ENCODE measurements around the gene ATP6V0B. TPM values are rescaled to one million over a fixed set of nuclear protein-coding genes. Genes with fewer than 3 reads are reported as not detected.

The ATP6V0B gene
- total and polyA plus RNA-seq, 2 of the 13 experiments (the other 11 are each of a cell fraction or from before 2014, with no cell fraction given): 157 to 161 TPM

GRCh38 chr1:44002165-44002564, 27.4 kb downstream of the ATP6V0B start:
- no peak for FAIRE-seq
- H2AFZ ChIP-seq (ENCODE audit: low read length): no peak overlapping the region
- no peak overlapping the region for H3K4me2 ChIP-seq (ENCODE audit: low read depth, low read length)
- H3K79me2 ChIP-seq (ENCODE audit: insufficient read depth, low read length): no peaks in the 10 kb centered on the region
- ChIA-PET CTCF (ENCODE audit: low intra/inter-chr PET ratio, low total read pairs) (no interaction called here), POLR2A (no interaction called here)
- no peak overlapping the region for H3K9ac ChIP-seq (ENCODE audit: insufficient read depth, low read depth, low read length)
- H3K4me1 ChIP-seq (ENCODE audit: insufficient read depth, low read length): peaks cover 14% of the 10 kb centered on the region
- intact Hi-C loops (cut with micrococcal nuclease; ENCODE audit: unreplicated experiment): no loop called here
- in situ Hi-C loops (cut with HindIII; ENCODE audit: extremely low pct_ligation_motif_present, low pct_unique_long_range_greater_than_20kb): no loop called here
- H3K27ac ChIP-seq (ENCODE audit: extremely low read length, insufficient read depth, low read length): no peak overlapping the region
- no peak for DNase-seq (ENCODE audit: low spot score)
- TF ChIP-seq DNMT3B (CRISPR knock-in tag; conservative IDR thresholded peaks at IDR 0.05): no peak
- no peak for TF ChIP-seq IRF1 (CRISPR knock-in tag; IDR thresholded peaks at IDR 0.05; ENCODE audit: low read depth)
- TF ChIP-seq SKI (IDR thresholded peaks at IDR 0.05; ENCODE audit: partially characterized antibody): no peak
- TF ChIP-seq FOXP1 (IDR thresholded peaks at IDR 0.05): no peak
- no peak for TF ChIP-seq FOXP1 (CRISPR knock-in tag; IDR thresholded peaks at IDR 0.05)
- no peak for TF ChIP-seq PHF21A (CRISPR knock-in tag; IDR thresholded peaks at IDR 0.05)
- no peak for TF ChIP-seq TEAD2 (CRISPR knock-in tag; IDR thresholded peaks at IDR 0.05)
- no peak for TF ChIP-seq ELK4 (CRISPR knock-in tag; IDR thresholded peaks at IDR 0.05; ENCODE audit: borderline replicate concordance)
- TF ChIP-seq RBM39 (IDR thresholded peaks at IDR 0.05; ENCODE audit: low read depth, low read length, poor library complexity, severe bottlenecking): no peak
- no peak for TF ChIP-seq UBTF (CRISPR knock-in tag; IDR thresholded peaks at IDR 0.05)
- no peak for TF ChIP-seq ZNF562 (CRISPR knock-in tag; IDR thresholded peaks at IDR 0.05; ENCODE audit: borderline replicate concordance)
- no peak for TF ChIP-seq MIXL1 (CRISPR knock-in tag; IDR thresholded peaks at IDR 0.05)
- TF ChIP-seq GPN1 (CRISPR knock-in tag; IDR thresholded peaks at IDR 0.05; ENCODE audit: borderline replicate concordance): no peak
- TF ChIP-seq ZNF362 (CRISPR knock-in tag; IDR thresholded peaks at IDR 0.05; ENCODE audit: borderline replicate concordance): no peak
- no peak for TF ChIP-seq MEIS1 (CRISPR knock-in tag; IDR thresholded peaks at IDR 0.05; ENCODE audit: borderline replicate concordance)
- TF ChIP-seq ZNF121 (CRISPR knock-in tag; IDR thresholded peaks at IDR 0.05): no peak
- TF ChIP-seq SAP130 (CRISPR knock-in tag; IDR thresholded peaks at IDR 0.05; ENCODE audit: low read depth): no peak
- no peak for TF ChIP-seq HNRNPLL (IDR thresholded peaks at IDR 0.05; ENCODE audit: low read depth, low read length, poor library complexity, severe bottlenecking)
- TF ChIP-seq TMF1 (CRISPR knock-in tag; IDR thresholded peaks at IDR 0.05; ENCODE audit: low read depth): no peak
- no peak for TF ChIP-seq RAD51 (IDR thresholded peaks at IDR 0.05; ENCODE audit: borderline replicate concordance)
- H3K9me3 ChIP-seq (ENCODE audit: low read length): no peaks in the 10 kb centered on the region
- H3K36me3 ChIP-seq (replicated peaks in 1 of 2; ENCODE audit: control insufficient read depth in 1 of 2, insufficient read depth in 2 of 2, low read length in 2 of 2): peaks cover 6 to 21% of the 10 kb centered on the region in 2 experiments; a peak in 4 of 5 replicates
- 94% methylated on average over 6 of the region's 8 CpGs for WGBS (ENCODE audit: low lambda C conversion rate)
- no peak overlapping the region for H3K4me3 ChIP-seq (replicated peaks in 1 of 3; ENCODE audit: insufficient read depth in 1 of 3, low read depth in 2 of 3, low read length in 3 of 3)
- no peaks in the 10 kb centered on the region for H4K20me1 ChIP-seq (ENCODE audit: insufficient read depth, low read length)
- BruUV-seq (replicated peaks): no TSS peak
- ATAC-seq: no peak
- no peaks in the 10 kb centered on the region for H3K27me3 ChIP-seq (ENCODE audit: control insufficient read depth in 1 of 2, insufficient read depth in 2 of 2, low read length in 2 of 2)

All from HepG2 (cell line).